K562 (cell line): Measurements from ENCODE around the gene PTPRM. TPM values are rescaled to one million over a fixed set of nuclear protein-coding genes. Genes with fewer than 3 reads are reported as not detected.

Source experiments
- ATAC-seq: fragments of 200-7000 bp; cut with Tn5 transposase; 3 replicates; pipeline ENCODE4 v1.9.1; 2020; ENCODE audit warnings: moderate library complexity
- BruUV-seq: library from RNA; stranded (reverse); fragments of 400-500 nt; replicated peaks from 2 replicates; lab custom pipeline; 2021; lab: Mats Ljungman, UMichigan
- CTCF ChIA-PET: fragments of 300-600 bp; formaldehyde crosslinking; extraction: SDS; loops from one replicate; lab custom pipeline; 2021; ENCODE audit warnings: low intra/inter-chr PET ratio; lab: Yijun Ruan, JAX
- POLR2A ChIA-PET: fragments of 300-600, 350-650 bp; sonication (Branson Sonifier 250); formaldehyde crosslinking; extraction: SDS; loops from one replicate; lab custom pipeline; 2021; ENCODE audit warnings: antibody characterized with exemption, inconsistent platforms; lab: Yijun Ruan, JAX
- DNase-seq, 4 experiments: peaks; one replicate each; pipeline versions ENCODE4 v3.0.0 to v3.0.0-alpha.2; 2011 to 2018; ENCODE audit warnings: low spot score in 3 of 4, mixed read lengths in 3 of 4; ENCODE audit errors: extremely low read depth in 1 of 4
- FAIRE-seq: peaks from 2 replicates; lab custom pipeline; 2011; peaks lifted over from hg19 to GRCh38; lab: Jason Lieb, UNC
- H2AFZ ChIP-seq: 2 replicates; pipeline ENCODE4 v1.6.0; 2011; ENCODE audit warnings: low read depth, low read length, control low read depth, inconsistent platforms
- H3K27ac ChIP-seq: fragments of 200-600 bp; 3 replicates; pipeline ENCODE4 v1.8.0; 2011; ENCODE audit warnings: low read depth, mild to moderate bottlenecking, control low read depth, inconsistent platforms, low read length, moderate library complexity, mixed read lengths; ENCODE audit errors: extremely low read depth
- H3K27me3 ChIP-seq, 2 experiments: fragments of 300-600 bp in 1 of 2; 2 replicates in 1 of 2; 3 replicates in 1 of 2; pipeline versions ENCODE4 v1.6.0 to v1.8.0; 2011; ENCODE audit warnings: inconsistent platforms in 2 of 2, low read length in 2 of 2, mild to moderate bottlenecking in 1 of 2, mixed read lengths in 1 of 2, moderate library complexity in 1 of 2; ENCODE audit not compliant: control insufficient read depth in 2 of 2, insufficient read depth in 2 of 2
- H3K36me3 ChIP-seq: fragments of 300-600 bp; 3 replicates; pipeline ENCODE4 v1.8.0; 2011; ENCODE audit warnings: mild to moderate bottlenecking, low read length, inconsistent platforms; ENCODE audit not compliant: control insufficient read depth, insufficient read depth
- H3K4me1 ChIP-seq, 2 experiments: fragments of 200-600 bp in 1 of 2; replicated peaks in 1 of 2; 2 replicates in 1 of 2; 3 replicates in 1 of 2; pipeline versions ENCODE4 v1.5.1 to v1.8.0; 2011; ENCODE audit warnings: inconsistent platforms in 2 of 2, low read length in 2 of 2, mild to moderate bottlenecking in 1 of 2, mixed read lengths in 1 of 2, moderate library complexity in 1 of 2; ENCODE audit not compliant: control insufficient read depth in 2 of 2, insufficient read depth in 2 of 2
- H3K4me2 ChIP-seq: 2 replicates; pipeline ENCODE4 v1.6.1; 2011; ENCODE audit warnings: low read length, control low read depth, inconsistent platforms, mixed read lengths; ENCODE audit not compliant: insufficient read depth
- H3K4me3 ChIP-seq: fragments of 200-600 bp; sonication (generic), shearing (Covaris generic); 2 replicates; pipeline ENCODE4 v1.5.1; 2016; ENCODE audit warnings: control low read depth, inconsistent platforms
- H3K79me2 ChIP-seq: fragments of 200-600 bp; 3 replicates; pipeline ENCODE4 v1.8.0; 2011; ENCODE audit warnings: low read length, inconsistent platforms; ENCODE audit not compliant: control insufficient read depth, insufficient read depth
- H3K9ac ChIP-seq, 2 experiments: 2 replicates each; pipeline versions ENCODE4 v1.6.0 to v1.6.1; 2011; ENCODE audit warnings: low read depth in 2 of 2, low read length in 2 of 2, control low read depth in 1 of 2, inconsistent platforms in 1 of 2, mild to moderate bottlenecking in 1 of 2, mixed read lengths in 1 of 2; ENCODE audit not compliant: insufficient read depth in 1 of 2
- H3K9me1 ChIP-seq: one replicate; pipeline ENCODE4 v1.6.0; 2011; ENCODE audit warnings: inconsistent platforms, mild to moderate bottlenecking, low read length, moderate library complexity; ENCODE audit not compliant: control insufficient read depth, insufficient read depth
- H3K9me3 ChIP-seq: replicated peaks from 2 replicates; pipeline ENCODE4 v1.5.1; 2011; ENCODE audit warnings: low read depth, low read length, inconsistent platforms; ENCODE audit not compliant: control insufficient read depth, insufficient read depth
- H4K20me1 ChIP-seq: replicated peaks from 2 replicates; pipeline ENCODE4 v1.6.1; 2011; ENCODE audit warnings: low read length, inconsistent platforms, mixed read lengths; ENCODE audit not compliant: control insufficient read depth, insufficient read depth
- NFE2 ChIP-seq: IDR thresholded peaks from 2 replicates; pipeline ENCODE4 v1.6.1; 2014; ENCODE audit warnings: antibody characterized with exemption, low read depth
- NR2C1 ChIP-seq, 2 experiments: fragments of 450-650 bp; IDR thresholded peaks; 2 replicates each; pipeline ENCODE4 v1.6.1; 2017; ENCODE audit warnings: mild to moderate bottlenecking in 2 of 2, antibody characterized with exemption in 1 of 2, inconsistent platforms in 1 of 2, missing compliant biosample characterization in 1 of 2, missing genetic modification characterization in 1 of 2
- TAL1 ChIP-seq: fragments of 450-650 bp; IDR thresholded peaks from 2 replicates; pipeline ENCODE4 v1.6.1; 2016; ENCODE audit warnings: mild to moderate bottlenecking
- ZNF41 ChIP-seq: fragments of 250-450 bp; sonication (Bioruptor Pico); conservative IDR thresholded peaks from 2 replicates; pipeline ENCODE4 v1.4.0; 2020; ENCODE audit warnings: mild to moderate bottlenecking
- in situ Hi-C: fragments of 300-500 bp; cut with MboI; formaldehyde crosslinking; loops from 4 replicates; pipeline ENCODE4 v1.15.0; 2018; ENCODE audit warnings: inconsistent platforms, mixed read lengths
- intact Hi-C: fragments of 100-400 bp; cut with micrococcal nuclease; formaldehyde crosslinking; loops from 2 replicates; pipeline ENCODE4 v1.14.2; 2022
- polyA plus RNA-seq, 8 experiments: library from polyadenylated mRNA; depleted of rRNA in 4 of 8; stranded (reverse) in 5 of 8; unstranded in 3 of 8; fragments of >200 nt; fragmentation: Nextera tagmentation in 2 of 8; fragmentation: Illumina TruSeq in 1 of 8; extraction: Ambion mirVana in 2 of 8; extraction: Trizol in 1 of 8; gene quantifications; 2 replicates each; pipeline versions ENCODE4 v1.2.1 to v1.2.3, GENCODE V29; 2011 to 2014; ENCODE audit warnings: inconsistent platforms in 1 of 8, missing spikeins in 1 of 8
- total RNA-seq, 7 experiments: library from RNA; depleted of rRNA in 6 of 7; stranded (reverse); fragments of >200 nt in 6 of 7; fragmentation: Illumina TruSeq in 2 of 7; extraction: Trizol in 2 of 7; gene quantifications; 2 replicates each; pipeline versions ENCODE4 v1.2.1 to v1.2.3, GENCODE V29; 2011 to 2021; ENCODE audit warnings: low replicate concordance in 1 of 7
- TF ChIP-seq, protein P1 (sequence below): IDR thresholded peaks from 2 replicates; pipeline ENCODE4 v1.6.1; 2016; ENCODE audit warnings: missing genetic modification characterization, missing compliant biosample characterization
- TF ChIP-seq, protein P2 (sequence below): fragments of 450-650 bp; formaldehyde crosslinking; conservative IDR thresholded peaks from 2 replicates; pipeline ENCODE4 v1.4.0; 2022; ENCODE audit warnings: mild to moderate bottlenecking, missing genetic modification characterization
- TF ChIP-seq, protein P3 (sequence below): IDR thresholded peaks from 2 replicates; pipeline ENCODE4 v1.6.1; 2012; ENCODE audit warnings: low read depth, low read length, improper control_type of control experiment, borderline replicate concordance
- TF ChIP-seq, protein P4 (sequence below), 2 experiments: fragments of 450-650 bp; IDR thresholded peaks; 2 replicates each; pipeline ENCODE4 v1.6.1; 2016; ENCODE audit warnings: mild to moderate bottlenecking in 2 of 2, borderline replicate concordance in 1 of 2, low read depth in 1 of 2, moderate library complexity in 1 of 2

PTPRM gene
- total and polyA plus RNA-seq, 9 of the 15 experiments (the other 6 are each of a cell fraction or from before 2014, with no cell fraction given), result 0.03 to 0.16 (median 0.08) TPM; not detected in 3

DNA sequence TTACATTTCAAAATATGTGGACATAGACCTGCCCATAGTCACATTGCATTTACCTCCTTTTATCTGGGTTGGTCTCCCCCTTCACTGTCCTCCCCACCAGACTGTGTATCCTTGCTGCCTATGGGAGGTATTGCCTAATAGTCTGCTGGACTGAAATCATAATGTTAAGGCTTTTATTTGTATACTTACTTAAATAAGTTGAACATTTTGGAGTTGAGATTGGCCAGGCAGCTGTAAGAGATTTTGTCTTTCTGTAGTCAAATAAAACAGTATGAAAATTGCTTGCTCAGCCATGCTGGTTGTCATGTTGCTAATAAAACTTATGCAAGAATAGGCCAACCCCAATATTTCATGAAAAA lies 280.9 kb downstream of the PTPRM start (continued):
- TF ChIP-seq, protein P1, sequence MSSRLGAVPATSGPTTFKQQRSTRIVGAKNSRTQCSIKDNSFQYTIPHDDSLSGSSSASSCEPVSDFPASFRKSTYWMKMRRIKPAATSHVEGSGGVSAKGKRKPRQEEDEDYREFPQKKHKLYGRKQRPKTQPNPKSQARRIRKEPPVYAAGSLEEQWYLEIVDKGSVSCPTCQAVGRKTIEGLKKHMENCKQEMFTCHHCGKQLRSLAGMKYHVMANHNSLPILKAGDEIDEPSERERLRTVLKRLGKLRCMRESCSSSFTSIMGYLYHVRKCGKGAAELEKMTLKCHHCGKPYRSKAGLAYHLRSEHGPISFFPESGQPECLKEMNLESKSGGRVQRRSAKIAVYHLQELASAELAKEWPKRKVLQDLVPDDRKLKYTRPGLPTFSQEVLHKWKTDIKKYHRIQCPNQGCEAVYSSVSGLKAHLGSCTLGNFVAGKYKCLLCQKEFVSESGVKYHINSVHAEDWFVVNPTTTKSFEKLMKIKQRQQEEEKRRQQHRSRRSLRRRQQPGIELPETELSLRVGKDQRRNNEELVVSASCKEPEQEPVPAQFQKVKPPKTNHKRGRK (tag), result no peak
- TF ChIP-seq, protein P2, sequence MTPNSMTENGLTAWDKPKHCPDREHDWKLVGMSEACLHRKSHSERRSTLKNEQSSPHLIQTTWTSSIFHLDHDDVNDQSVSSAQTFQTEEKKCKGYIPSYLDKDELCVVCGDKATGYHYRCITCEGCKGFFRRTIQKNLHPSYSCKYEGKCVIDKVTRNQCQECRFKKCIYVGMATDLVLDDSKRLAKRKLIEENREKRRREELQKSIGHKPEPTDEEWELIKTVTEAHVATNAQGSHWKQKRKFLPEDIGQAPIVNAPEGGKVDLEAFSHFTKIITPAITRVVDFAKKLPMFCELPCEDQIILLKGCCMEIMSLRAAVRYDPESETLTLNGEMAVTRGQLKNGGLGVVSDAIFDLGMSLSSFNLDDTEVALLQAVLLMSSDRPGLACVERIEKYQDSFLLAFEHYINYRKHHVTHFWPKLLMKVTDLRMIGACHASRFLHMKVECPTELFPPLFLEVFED (CRISPR knock-in tag), result no peak
- TF ChIP-seq ZNF41 (CRISPR knock-in tag) (no peak), NR2C1 (IDR thresholded peaks at IDR 0.05) (no peak), NR2C1 (tag; IDR thresholded peaks at IDR 0.05) (no peak)
- TF ChIP-seq, protein P3, sequence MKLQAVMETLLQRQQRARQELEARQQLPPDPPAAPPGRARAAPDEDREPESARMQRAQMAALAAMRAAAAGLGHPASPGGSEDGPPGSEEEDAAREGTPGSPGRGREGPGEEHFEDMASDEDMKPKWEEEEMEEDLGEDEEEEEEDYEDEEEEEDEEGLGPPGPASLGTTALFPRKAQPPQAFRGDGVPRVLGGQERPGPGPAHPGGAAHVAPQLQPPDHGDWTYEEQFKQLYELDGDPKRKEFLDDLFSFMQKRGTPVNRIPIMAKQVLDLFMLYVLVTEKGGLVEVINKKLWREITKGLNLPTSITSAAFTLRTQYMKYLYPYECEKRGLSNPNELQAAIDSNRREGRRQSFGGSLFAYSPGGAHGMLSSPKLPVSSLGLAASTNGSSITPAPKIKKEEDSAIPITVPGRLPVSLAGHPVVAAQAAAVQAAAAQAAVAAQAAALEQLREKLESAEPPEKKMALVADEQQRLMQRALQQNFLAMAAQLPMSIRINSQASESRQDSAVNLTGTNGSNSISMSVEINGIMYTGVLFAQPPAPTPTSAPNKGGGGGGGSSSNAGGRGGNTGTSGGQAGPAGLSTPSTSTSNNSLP, result no peak

DNA sequence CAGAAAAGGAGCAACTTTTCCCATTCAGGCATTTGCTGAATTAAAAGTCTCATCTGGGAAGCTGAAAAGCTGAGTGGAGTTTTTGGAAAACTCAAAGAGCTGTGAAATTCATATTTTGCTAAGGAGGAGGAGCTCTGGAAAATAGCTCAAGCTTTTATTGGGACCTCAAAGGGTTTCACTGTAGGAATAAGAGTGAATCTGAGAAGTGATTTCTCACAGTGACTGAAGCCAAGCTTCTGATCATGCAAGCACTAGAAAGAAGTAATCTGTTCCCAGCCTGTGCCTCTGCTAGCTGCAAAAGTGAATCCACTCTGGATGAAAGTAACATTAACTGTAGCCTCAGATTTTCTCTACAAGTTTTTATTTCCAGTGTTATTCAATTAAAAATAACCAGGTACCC lies 283.3 kb downstream of the PTPRM start:
- in situ Hi-C loops, result no loop called here
- TF ChIP-seq, protein P4, sequence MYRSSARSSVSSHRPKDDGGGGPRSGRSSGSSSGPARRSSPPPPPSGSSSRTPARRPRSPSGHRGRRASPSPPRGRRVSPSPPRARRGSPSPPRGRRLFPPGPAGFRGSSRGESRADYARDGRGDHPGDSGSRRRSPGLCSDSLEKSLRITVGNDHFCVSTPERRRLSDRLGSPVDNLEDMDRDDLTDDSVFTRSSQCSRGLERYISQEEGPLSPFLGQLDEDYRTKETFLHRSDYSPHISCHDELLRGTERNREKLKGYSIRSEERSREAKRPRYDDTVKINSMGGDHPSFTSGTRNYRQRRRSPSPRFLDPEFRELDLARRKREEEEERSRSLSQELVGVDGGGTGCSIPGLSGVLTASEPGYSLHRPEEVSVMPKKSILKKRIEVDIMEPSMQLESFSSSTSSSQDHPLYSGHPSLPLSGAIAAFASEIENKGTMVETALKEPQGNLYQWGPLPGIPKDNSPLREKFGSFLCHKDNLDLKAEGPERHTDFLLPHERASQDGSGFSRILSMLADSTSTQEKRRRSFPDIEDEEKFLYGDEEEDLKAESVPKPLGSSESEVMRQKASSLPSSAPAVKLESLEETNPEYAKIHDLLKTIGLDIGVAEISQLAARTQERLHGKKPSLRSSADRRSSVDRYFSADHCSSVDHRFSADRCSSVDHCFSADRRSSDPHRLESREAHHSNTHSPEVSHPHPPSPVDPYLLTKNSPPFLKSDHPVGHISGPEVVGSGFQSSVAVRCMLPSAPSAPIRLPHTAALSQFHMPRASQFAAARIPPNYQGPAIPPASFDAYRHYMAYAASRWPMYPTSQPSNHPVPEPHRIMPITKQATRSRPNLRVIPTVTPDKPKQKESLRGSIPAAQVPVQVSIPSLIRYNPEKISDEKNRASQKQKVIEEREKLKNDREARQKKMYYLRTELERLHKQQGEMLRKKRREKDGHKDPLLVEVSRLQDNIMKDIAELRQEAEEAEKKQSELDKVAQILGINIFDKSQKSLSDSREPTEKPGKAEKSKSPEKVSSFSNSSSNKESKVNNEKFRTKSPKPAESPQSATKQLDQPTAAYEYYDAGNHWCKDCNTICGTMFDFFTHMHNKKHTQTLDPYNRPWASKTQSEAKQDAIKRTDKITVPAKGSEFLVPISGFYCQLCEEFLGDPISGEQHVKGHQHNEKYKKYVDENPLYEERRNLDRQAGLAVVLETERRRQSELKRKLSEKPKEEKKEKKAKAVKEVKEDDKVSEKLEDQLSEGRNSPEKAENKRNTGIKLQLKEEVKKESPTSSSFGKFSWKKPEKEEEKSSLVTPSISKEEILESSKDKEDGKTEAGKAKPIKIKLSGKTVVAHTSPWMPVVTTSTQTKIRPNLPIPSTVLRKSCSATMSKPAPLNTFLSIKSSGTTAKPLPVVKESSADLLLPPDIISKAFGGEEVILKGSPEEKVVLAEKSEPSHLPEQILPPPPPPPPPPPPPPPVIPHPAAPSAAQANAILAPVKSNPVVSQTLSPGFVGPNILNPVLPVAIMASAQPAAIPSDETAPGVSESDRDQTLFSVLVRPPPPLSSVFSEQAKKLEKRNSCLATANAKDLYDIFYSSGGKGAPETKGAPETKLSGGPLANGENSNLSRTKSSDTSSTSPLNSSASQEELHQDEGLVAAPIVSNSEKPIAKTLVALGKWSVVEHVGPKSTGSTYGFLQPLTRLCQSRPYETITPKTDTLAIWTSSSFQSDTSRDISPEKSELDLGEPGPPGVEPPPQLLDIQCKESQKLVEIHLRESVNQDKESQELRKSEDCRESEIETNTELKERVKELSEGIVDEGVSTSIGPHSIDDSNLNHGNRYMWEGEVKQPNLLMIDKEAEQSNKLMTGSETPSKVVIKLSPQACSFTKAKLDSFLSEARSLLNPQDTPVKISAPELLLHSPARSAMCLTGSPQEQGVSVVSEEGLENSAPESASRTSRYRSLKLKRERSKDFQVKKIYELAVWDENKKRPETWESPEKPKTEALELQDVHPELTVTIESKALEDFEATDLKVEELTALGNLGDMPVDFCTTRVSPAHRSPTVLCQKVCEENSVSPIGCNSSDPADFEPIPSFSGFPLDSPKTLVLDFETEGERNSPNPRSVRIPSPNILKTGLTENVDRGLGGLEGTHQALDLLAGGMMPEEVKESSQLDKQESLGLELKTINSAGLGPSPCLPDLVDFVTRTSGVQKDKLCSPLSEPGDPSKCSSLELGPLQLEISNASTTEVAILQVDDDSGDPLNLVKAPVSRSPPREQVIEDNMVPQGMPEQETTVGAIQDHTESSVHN (IDR thresholded peaks at IDR 0.05; ENCODE audit: borderline replicate concordance in 1 of 2, low read depth in 1 of 2), result no peak
- no peak for TF ChIP-seq TAL1
- TF ChIP-seq NFE2, result no peak

More for the DNA sequence above, 283.3 kb downstream of the PTPRM start:
- no peak overlapping the region for H3K4me2 ChIP-seq
- H3K27me3 ChIP-seq, result no peaks in the 10 kb centered on the region
- BruUV-seq, result no TSS peak
- no peak overlapping the region for H3K27ac ChIP-seq
- POLR2A ChIA-PET, result no interaction called here
- DNase-seq (no peak), FAIRE-seq (no peak), ATAC-seq (no peak)
- H3K36me3 ChIP-seq, result no peaks in the 10 kb centered on the region
- H3K4me1 ChIP-seq, result no peaks in the 10 kb centered on the region
- H4K20me1 ChIP-seq, result no peaks in the 10 kb centered on the region
- CTCF ChIA-PET, result no interaction called here
- H3K4me3 ChIP-seq, result no peak overlapping the region
- intact Hi-C loops, result no loop called here
- no peaks in the 10 kb centered on the region for H3K9me3 ChIP-seq
- H3K79me2 ChIP-seq, result no peaks in the 10 kb centered on the region
- no peak overlapping the region for H2AFZ ChIP-seq
- no peak overlapping the region for H3K9ac ChIP-seq
- no peaks in the 10 kb centered on the region for H3K9me1 ChIP-seq
